Choroid plexus epithelial cell (primary cell): Measurements from ENCODE around the gene TMEM108.

ENCODE experiments used
- DNase-seq: peaks from one replicate; pipeline ENCODE4 v3.0.0-alpha.2; 2010; ENCODE audit warnings: low read depth
- H3K4me3 ChIP-seq: 2 replicates; pipeline ENCODE4 v1.5.1; 2011; ENCODE audit warnings: low read depth, mild to moderate bottlenecking, control low read depth, low read length, moderate library complexity
- CTCF ChIP-seq: conservative IDR thresholded peaks from 2 replicates; pipeline ENCODE4 v1.5.1; 2011; ENCODE audit warnings: low read depth, mild to moderate bottlenecking, control low read depth, inconsistent platforms, low read length, moderate library complexity

TMEM108 gene

DNA sequence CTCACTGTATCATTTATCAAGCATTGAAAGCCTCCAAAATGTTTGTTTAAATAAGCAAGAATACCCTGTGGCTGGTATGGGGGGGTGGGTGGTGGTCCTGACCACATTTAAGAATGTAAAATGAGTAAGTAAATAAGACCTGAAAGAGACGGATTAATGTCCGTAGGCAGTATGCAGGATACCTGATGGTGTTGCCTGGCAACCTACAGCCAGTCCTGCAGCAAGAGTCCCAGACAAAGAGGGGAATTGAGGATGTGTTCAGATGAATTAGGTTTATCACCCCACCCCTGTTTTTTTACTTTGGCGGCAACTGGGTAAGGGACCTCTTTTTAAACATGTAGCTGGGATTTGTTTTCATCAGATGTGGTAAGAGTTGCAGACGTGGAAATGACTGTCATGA, 261.9 kb downstream of the TMEM108 start:
- no peak for DNase-seq
- no peak for TF ChIP-seq CTCF
- no peak overlapping the region for H3K4me3 ChIP-seq

GRCh38 chr3:133301194-133301593, 263.0 kb downstream of the TMEM108 start:
- DNase-seq: peak; percentile 85
- no peak for TF ChIP-seq CTCF
- no peak overlapping the region for H3K4me3 ChIP-seq

GRCh38 chr3:133301731-133302130, 263.5 kb downstream of the TMEM108 start:
- DNase-seq: no peak
- no peak overlapping the region for H3K4me3 ChIP-seq
- TF ChIP-seq CTCF: no peak

- DNase-seq: no peak
These were observed 265.2 kb downstream of the TMEM108 start for GRCh38 chr3:133303430-133303829.

DNA sequence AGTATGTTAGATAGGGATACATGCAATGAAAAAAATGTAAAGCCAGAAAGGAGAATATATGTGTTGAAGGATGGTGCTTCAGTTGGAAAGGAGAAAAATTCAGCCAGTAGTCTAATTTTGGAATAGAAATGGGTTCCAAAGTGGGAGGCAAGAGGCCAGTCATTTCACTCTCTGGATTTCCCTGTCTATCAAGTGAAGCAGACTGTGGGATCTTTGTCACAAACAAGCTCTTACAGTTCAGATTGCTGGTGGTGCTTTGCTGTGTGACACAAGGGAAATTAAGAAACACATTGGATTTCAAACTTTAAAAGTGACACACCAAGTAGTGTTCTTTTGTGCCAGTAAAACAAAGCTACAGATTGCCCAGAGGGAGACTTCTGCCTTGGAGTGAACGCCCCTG, 279.7 kb downstream of the TMEM108 start:
- TF ChIP-seq CTCF: no peak
- DNase-seq: no peak
- H3K4me3 ChIP-seq: no peak overlapping the region

More at GRCh38 chr3:133303430-133303829, 265.2 kb downstream of the TMEM108 start:
- no peak overlapping the region for H3K4me3 ChIP-seq
- no peak for TF ChIP-seq CTCF

DNA sequence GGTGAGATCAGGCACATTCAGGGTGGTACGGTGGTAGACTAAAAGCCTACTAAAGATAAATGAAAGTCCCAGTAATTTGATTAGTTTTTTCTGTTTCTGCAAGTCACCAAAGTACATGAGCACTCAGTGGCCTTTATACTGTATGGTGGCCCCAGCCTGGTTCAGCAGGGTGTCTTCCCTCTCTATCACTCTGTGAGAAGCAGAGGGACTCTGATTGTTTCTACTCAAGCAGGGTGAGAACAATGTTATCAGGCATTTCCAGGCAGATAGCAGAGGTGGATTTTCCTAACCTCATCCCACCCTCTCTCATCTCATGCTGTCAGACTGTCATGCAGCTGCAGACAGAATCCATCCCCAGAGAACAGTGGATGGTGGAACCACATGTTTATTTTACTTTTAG, 290.2 kb downstream of the TMEM108 start:
- TF ChIP-seq CTCF: no peak
- DNase-seq: no peak
- no peak overlapping the region for H3K4me3 ChIP-seq

DNA sequence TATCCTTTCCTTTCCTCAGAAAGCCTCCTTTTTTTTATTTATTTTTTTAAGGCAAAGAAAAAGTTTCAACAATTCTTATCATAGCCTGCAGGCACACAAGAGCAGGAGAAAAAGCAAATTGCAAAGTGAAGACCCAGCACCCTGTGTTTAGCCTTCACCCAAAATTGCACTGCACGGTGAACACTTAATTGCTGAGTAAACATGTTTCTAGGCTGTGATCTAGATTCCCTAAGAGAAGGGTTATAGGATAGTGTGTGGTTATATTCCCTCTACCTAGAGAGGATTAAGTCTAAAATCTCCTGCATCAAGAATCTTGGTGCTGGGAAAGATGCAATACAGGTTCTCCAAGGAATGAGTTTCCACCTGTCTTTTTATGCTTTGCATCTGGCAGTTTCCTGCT, 291.4 kb downstream of the TMEM108 start:
- no peak for TF ChIP-seq CTCF
- no peak for DNase-seq
- H3K4me3 ChIP-seq: no peak overlapping the region
